HG02970 (cell line): Measurements from ENCODE around the gene TENM3.

ENCODE experiments used
- ATAC-seq: cut with Tn5 transposase; IDR thresholded peaks from one replicate; pipeline ENCODE4 v1.9.1; 2021; ENCODE audit warnings: mild to moderate bottlenecking, moderate library complexity, moderate number of reproducible peaks; ENCODE audit not compliant: unreplicated experiment, low FRiP score

Gene TENM3

GRCh38 chr4:182250446-182250845 lies 7.2 kb downstream of the TENM3 start:
- no peak for ATAC-seq

DNA sequence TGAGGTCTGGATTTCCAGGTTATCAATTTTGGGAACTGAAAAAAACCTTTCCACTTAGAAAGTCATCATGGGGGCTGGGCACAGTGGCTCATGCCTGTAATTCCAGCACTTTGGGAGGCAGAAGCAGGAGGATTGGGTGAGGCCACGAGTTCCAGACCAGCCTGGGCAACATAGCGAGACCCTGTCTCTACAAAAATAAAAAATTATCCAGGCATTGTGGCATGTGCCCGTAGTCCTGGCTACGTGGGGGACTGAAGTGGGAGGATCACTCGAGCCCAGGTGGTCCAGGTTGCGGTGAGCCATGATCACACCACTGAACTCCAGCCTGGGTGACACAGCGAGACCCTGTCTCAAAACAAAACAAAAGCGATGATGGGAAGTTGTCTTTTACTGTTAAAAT lies 7.9 kb downstream of the TENM3 start:
- no peak for ATAC-seq

- ATAC-seq: no peak
Measured at GRCh38 chr4:182252220-182252619, 9.0 kb downstream of the TENM3 start.

DNA sequence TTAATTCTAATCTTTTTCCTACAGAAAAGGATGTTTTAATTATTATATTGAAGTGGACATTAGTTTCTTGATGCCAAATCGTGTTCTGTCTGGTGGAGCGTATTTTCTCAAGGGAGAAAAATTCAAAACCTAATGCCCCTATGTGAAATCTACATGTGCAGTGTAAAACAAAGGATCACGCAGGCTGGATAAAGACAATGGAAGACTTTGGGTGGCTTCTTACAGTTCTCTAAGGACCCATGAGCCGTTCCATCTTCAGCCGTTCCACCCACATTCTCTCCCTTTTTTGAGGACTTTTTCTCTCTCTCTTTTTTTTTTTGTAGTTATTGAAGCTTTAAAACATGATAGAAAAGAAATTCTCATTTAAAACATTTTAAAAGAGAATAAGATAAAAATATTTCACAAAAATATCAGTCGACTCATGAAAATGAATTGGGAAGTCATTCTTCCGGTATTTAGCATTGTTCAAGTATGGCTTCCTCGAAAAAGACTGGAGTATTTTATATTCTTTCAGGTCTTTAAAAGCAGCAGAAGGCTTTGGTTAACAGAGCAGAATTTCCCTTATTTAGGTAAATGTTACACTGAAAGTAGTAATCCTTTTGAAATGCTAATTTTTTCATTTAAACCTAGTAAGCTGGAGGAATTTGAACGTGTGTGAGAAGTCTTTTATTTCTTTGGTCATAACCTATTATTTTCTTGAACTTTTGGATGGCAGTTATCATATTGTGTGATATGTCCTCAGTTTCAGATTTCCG lies 11.0 kb downstream of the TENM3 start:
- no peak for ATAC-seq

GRCh38 chr4:182255441-182256190 lies 12.4 kb downstream of the TENM3 start:
- no peak for ATAC-seq

GRCh38 chr4:182257016-182257415 lies 13.8 kb downstream of the TENM3 start:
- ATAC-seq: no peak

GRCh38 chr4:182257503-182257902 lies 14.3 kb downstream of the TENM3 start:
- ATAC-seq: no peak

GRCh38 chr4:182258441-182259000 lies 15.3 kb downstream of the TENM3 start:
- no peak for ATAC-seq

- no peak for ATAC-seq
Measured at GRCh38 chr4:182261651-182262223, 18.5 kb downstream of the TENM3 start.

- ATAC-seq: no peak
Measured at GRCh38 chr4:182263562-182263961, 20.4 kb downstream of the TENM3 start.

DNA sequence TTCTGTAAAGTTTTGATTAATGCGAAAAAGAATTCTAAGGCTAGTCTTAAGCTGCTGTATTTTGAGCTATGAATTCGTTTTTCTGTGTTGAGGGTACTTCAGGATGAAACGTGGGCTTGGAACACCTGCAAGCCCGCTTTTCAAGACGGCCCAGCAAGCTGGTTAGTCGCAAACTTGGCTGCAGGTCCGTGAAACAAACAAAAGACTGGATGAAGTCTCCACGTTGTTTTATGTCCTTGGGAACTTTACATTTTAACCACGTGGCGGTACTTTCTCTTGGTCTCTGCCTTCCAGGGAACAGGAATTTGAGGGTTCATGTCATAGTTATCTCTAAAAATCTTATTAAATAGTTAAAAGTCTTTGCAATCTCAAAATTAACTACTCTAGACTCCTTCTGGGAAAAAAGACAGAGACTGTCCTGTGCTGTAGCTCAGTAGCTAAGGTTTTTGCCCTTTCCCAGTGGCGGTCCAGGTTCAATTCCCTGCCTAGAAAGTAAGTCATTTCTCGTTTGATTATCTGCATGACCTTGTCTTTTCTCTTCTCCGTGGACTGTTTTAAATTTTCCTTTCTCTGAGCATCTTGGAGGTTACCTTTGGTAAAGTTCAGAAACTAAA lies 21.0 kb downstream of the TENM3 start:
- no peak for ATAC-seq

- ATAC-seq: no peak
Measured at GRCh38 chr4:182265881-182266280, 22.7 kb downstream of the TENM3 start.

DNA sequence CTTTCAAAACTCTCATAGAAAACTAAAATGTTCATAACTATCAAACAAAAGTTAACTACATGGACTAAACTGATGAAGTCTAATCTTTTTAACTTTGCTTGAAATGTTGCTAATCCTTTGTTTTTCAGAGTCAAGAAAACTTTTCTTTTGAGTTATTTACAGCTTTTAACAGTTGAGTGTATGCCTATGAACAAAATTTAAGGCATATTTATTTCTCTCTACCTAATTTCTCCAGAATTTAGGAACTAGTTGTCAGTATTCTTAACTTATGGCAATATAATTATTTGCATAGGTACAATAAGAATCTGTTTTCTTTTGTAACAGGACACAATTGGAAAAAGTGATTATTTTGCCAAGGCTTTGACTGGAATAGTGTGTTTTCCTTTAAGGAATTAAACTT lies 23.8 kb downstream of the TENM3 start:
- ATAC-seq: no peak

DNA sequence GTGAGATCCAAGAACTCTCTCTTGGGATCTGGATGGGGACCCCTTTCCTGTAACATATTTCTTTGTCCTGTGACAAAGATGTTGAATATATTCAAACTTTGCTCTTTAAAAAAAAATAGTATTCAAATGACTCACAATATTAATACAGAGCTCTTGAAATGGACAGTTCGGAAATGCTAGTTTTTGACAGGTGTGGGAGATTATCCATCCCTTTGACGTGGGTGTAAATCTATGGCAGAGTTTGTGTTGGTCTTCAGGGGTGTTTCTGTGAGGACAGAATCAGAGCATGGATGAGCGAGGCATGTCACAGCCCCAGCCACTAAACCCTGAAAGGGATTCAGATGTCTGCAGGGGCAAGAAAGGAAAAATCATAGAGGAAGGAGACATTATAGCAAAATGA lies 25.8 kb downstream of the TENM3 start:
- ATAC-seq: no peak

- no peak for ATAC-seq
Measured at GRCh38 chr4:182271731-182272130, 28.5 kb downstream of the TENM3 start.

DNA sequence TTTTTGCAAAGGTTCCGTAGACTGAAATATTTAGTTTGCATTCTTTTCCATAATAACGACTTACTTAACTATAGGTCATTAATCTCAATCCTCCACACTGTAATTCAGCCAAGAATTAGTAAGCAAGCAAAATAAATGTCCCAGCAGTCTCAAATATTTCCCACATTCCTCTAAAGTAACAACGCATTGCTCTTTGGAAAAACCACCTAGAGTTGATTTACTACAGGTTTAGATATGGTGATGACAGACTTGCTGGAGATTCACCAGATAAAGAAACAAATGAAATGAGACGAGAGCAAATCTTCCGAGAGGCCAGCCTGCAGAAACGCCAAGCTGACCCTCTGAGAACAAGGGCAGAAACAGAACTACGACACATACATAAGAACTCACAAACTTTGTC lies 28.9 kb downstream of the TENM3 start:
- no peak for ATAC-seq

GRCh38 chr4:182273191-182273935 lies 30.2 kb downstream of the TENM3 start:
- ATAC-seq: no peak

DNA sequence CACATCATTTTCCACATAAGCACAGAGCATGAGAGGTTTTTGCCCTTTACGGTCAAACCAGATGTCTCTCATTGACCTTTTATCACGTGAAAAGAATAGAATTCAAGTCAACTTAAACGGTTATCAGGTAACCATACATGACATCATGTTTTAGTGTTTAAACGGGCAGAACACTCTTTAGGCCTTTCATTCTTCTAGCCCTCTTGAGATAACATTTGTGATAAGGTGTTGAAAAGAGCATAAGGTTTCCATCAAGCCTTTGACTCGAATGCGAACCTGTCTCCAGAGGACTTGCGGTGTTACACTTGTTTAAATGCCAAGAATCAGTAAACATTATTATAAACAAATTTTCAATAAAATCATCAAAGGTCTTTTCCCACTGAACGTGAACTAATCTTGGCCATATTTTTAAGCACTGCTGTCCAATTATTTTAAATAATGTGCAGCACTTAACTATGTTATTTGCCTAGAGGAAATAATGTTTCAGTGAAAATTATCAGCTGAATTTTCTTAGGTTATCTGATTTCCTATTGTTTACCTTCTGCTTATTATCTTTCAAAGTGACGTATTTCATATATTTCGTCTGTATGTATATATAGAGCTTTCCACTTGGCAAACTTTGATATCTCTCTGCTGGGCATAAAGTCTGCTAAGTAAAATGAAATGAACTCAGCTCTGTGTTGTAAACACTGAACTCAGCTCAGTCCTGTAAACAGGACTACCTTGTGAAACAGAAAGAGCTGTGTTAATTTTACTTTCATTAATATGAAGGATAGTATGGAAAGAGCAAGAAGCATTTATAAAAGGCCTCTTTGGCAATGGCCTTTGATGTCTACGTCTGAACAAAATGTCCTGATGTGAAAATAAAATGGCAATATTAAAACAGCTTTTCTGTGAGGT lies 33.3 kb downstream of the TENM3 start:
- no peak for ATAC-seq

GRCh38 chr4:182277377-182277776 lies 34.2 kb downstream of the TENM3 start:
- no peak for ATAC-seq
